Stimulated activated naive CD8-positive, alpha-beta T cell treated with anti-CD3 and anti-CD28 coated beads, Interleukin-15, amount 100 ng/mL, for 72 hours (primary cell): ENCODE measurements around the gene DCC.

ENCODE experiments used
- ATAC-seq: fragments of 150-1000 bp; cut with Tn5 transposase; 2 replicates; pipeline ENCODE4 v1.10.0; 2021; ENCODE audit warnings: mild to moderate bottlenecking, moderate library complexity
- DNase-seq, 2 donors: peaks; one replicate each; pipeline ENCODE4 v3.0.0; 2021 to 2022
- H3K27ac Mint-ChIP-seq, 2 donors: one replicate each; pipeline ENCODE4 v1.8.0; 2022; ENCODE audit warnings: mild to moderate bottlenecking in 2 of 2, mixed read lengths in 2 of 2, moderate library complexity in 2 of 2
- H3K27me3 Mint-ChIP-seq: one replicate; pipeline ENCODE4 v1.8.0; 2022; ENCODE audit warnings: mixed read lengths
- H3K4me1 Mint-ChIP-seq: one replicate; pipeline ENCODE4 v1.8.0; 2022; ENCODE audit warnings: mild to moderate bottlenecking, mixed read lengths
- H3K4me3 Mint-ChIP-seq, 2 donors: one replicate each; pipeline ENCODE4 v1.8.0; 2022; ENCODE audit warnings: mild to moderate bottlenecking in 2 of 2, mixed read lengths in 2 of 2, moderate library complexity in 1 of 2
- H3K9me3 Mint-ChIP-seq, 2 donors: one replicate each; pipeline ENCODE4 v1.8.0; 2022; ENCODE audit warnings: mixed read lengths in 2 of 2

Gene DCC

DNA sequence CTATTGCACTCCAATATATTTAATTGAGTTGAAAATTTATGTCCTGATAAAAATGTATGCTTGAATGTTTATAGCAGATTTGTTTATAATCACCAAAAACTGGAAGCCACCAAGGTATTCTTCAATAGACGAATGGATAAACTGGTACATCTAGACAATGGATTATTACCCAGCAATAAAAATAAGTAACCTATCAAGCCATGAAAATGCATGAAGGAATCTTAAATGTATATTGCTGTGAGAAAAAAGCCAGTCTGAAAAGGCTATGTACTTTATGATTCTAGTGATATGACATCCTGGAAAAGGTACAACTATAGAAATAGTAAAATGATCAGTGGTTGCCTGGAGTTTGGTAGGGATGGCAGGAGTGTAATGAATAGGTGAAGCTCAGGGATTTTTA, 580.7 kb downstream of the DCC start:
- no peak overlapping the region for H3K27ac Mint-ChIP-seq

DNA sequence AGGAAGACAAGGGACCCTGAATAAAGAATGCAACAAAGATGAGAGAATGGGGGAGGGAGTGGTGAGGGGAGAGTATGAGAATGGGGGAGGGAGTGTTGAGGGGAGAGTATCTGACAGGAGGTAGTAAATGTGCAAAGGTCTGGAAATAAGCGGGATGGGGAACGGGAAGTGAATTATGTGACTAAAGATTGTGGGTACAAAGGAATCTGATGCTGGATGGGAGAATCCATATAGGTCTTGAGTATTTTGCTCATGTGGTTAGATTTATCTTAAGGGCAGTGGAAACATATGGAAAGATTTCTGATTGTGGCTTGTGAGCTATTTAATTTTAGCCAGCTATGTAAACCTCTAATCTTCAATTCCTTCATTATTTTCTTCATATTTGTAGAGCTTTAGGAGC, 593.4 kb downstream of the DCC start:
- Mint-ChIP-seq H3K27ac (no peak overlapping the region), H3K4me1 (no peaks in the 10 kb centered on the region), H3K27me3 (no peaks in the 10 kb centered on the region), H3K9me3 (peaks cover 7 to 14% of the 10 kb centered on the region in 2 donors), H3K4me3 (no peak overlapping the region)
- ATAC-seq (no peak), DNase-seq (no peak)

More for the DNA sequence above, 580.7 kb downstream of the DCC start:
- Mint-ChIP-seq H3K4me3 (no peak overlapping the region), H3K9me3 (no peaks in the 10 kb centered on the region), H3K4me1 (no peaks in the 10 kb centered on the region), H3K27me3 (no peaks in the 10 kb centered on the region)
- DNase-seq (no peak), ATAC-seq (no peak)

DNA sequence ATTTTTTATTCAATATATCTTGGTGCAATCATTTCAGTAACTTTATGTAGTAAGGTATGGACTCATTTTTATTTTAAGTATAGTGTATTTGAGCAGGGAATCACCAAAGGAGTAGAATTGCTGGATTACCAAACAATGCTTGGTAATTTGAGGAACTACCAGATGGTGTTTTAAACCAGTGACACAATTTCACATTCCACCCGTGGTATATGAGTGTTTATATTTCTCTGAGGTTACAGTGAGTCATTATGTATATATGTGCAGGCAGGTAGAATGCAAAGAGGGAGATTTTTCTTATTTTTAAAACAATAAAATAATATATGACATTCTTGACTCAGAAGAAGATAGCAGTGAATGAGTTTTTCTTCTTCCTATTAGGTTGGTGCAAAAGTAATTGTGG, 596.9 kb downstream of the DCC start:
- DNase-seq = no peak
- H3K27me3 Mint-ChIP-seq = no peaks in the 10 kb centered on the region
- no peak overlapping the region for H3K27ac Mint-ChIP-seq
- no peak overlapping the region for H3K4me3 Mint-ChIP-seq
- H3K4me1 Mint-ChIP-seq = no peaks in the 10 kb centered on the region
- peaks cover 13 to 14% of the 10 kb centered on the region in 2 donors for H3K9me3 Mint-ChIP-seq
- ATAC-seq = no peak

DNA sequence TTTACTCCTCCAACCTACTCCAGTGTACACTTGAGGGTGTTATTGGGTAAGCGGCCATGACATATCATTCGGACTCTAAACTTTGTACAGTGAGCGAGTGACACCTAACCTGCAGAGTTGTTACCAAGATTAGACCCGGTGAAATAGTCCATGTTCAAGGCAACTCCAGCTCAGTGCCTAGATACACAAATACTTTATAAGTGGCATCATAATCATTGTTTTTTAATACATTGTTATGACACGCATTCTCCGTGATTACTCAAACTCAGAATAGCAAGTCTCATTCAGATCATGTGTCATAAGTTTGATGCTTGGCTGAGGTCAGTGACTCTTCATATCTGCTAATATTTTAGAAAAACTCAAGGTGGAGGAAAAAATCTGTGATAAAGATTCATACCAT, 597.8 kb downstream of the DCC start:
- Mint-ChIP-seq H3K27ac (no peak overlapping the region), H3K9me3 (peaks cover 13 to 18% of the 10 kb centered on the region in 2 donors)
- ATAC-seq = no peak

DNA sequence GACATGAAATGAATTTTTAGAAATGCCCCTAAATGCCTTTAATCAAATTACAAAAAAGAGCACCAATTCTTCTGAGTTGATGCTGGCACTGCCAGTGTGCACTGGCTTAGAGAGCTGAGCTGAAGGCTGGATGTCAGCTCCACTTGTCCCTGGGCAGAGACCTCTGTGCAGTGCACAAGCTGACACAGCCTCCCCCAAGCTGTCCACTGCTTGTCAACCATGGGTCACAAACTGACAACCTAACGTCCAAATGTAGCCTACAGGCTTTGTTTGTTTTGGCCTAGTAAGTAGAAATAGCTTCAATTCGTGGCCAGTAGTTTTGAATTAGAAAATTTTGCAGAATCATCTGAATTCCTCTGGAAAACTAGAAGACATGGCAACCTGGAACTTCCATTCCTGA, 605.6 kb downstream of the DCC start:
- H3K27ac Mint-ChIP-seq = no peak overlapping the region
- H3K4me1 Mint-ChIP-seq = no peaks in the 10 kb centered on the region
- no peak overlapping the region for H3K4me3 Mint-ChIP-seq
- peaks cover 0 to 10% of the 10 kb centered on the region in 2 donors for H3K9me3 Mint-ChIP-seq
- DNase-seq (no peak), ATAC-seq (no peak)
- no peaks in the 10 kb centered on the region for H3K27me3 Mint-ChIP-seq

More for the DNA sequence above, 597.8 kb downstream of the DCC start:
- DNase-seq = no peak
- H3K4me3 Mint-ChIP-seq = no peak overlapping the region
- H3K27me3 Mint-ChIP-seq = no peaks in the 10 kb centered on the region
- no peaks in the 10 kb centered on the region for H3K4me1 Mint-ChIP-seq

DNA sequence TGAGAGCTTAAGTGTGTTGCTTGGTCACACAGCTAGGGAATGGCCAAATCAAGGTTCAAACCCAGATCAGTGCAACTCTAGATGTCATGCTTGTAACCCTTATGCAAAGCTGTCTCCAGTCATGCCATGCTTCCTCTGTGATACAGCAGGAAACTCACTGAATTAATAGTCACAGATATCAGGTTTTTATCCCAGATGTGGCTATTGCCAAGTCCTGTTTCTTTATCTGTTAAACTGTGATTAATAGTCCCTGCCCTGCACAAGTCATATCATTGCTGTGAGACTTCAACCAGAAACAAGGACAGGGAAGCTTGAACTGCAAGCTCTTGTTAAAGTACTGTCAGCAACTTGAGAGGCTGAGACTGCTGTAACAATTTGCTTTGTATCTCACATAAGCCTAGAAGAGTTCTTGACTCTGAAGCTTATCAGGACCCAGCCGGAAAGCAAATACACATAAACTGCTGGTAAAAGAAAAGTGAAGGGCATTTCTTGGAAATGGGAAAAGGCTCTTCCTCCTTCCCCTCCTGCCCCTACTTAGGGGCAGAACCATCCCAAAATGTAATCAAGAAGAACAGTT, 609.0 kb downstream of the DCC start:
- Mint-ChIP-seq H3K9me3 (peaks cover 0 to 5% of the 10 kb centered on the region in 2 donors), H3K4me1 (no peaks in the 10 kb centered on the region), H3K27ac (no peak overlapping the region), H3K4me3 (no peak overlapping the region), H3K27me3 (no peaks in the 10 kb centered on the region)
- DNase-seq = no peak
- ATAC-seq = no peak

DNA sequence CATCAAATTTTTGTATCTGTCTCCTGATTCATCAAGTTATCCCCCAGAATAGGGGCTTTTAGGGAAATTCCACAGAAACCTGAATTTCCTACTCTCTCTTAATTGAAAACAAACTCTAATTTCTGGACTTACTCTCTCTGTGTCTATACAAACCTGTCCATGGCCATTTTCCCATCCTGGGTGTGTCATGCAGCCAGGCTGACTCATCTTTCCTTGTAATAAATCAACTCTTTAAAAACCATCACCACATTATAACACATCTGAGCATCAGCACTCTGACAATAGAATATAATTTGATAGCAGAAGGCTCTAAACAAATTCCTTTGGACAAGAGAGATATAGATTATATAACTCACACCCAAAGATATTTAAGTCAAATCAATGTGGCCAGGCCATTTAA, 610.2 kb downstream of the DCC start:
- no peak overlapping the region for H3K27ac Mint-ChIP-seq
- no peak overlapping the region for H3K4me3 Mint-ChIP-seq

DNA sequence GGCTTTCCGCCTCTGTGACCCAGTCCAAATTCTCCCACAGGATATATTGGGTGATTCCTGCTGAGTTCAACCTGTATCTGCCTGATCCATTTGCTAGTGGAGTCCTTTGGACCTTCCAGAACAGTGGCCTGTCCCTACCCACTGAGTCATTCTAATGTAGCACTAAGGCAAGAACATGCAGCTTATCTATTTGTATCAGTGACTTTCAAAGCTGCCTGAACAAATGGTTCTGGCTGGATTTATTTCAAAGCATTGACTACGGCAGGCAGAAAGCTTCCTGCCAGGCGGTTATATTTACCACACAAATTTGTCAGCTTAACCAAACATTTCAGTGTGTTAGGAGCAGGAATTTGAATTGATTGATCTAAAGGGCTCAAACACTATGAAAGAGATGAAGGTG, 613.4 kb downstream of the DCC start:
- Mint-ChIP-seq H3K9me3 (peaks cover 3 to 16% of the 10 kb centered on the region in 2 donors), H3K27me3 (peaks cover 7% of the 10 kb centered on the region), H3K4me1 (no peaks in the 10 kb centered on the region), H3K4me3 (no peak overlapping the region), H3K27ac (no peak overlapping the region)
- ATAC-seq (no peak), DNase-seq (no peak)

More for the DNA sequence above, 610.2 kb downstream of the DCC start:
- Mint-ChIP-seq H3K9me3 (peaks cover 0 to 7% of the 10 kb centered on the region in 2 donors), H3K4me1 (no peaks in the 10 kb centered on the region), H3K27me3 (no peaks in the 10 kb centered on the region)
- ATAC-seq (no peak), DNase-seq (no peak)

DNA sequence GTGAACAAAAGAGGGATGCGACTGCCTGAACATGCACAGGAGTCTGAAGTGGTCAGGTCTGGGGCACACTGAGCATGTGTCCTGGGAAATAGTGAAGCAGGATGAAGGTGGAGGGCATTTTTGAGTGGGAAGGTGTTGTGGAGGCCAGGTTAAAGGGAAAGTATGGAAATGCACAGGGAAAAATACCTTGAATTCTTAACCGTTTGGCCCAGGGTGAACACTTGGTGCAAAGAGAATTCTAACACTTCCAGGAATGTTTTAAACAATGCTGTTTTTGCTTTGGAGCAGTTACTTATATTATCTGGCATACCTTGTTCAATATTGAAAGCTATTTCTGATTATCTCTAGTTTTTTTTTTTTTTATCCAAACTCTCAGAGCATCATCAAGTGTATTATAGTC, 623.5 kb downstream of the DCC start:
- Mint-ChIP-seq H3K27me3 (no peaks in the 10 kb centered on the region), H3K9me3 (peaks cover 11 to 12% of the 10 kb centered on the region in 2 donors), H3K27ac (no peak overlapping the region), H3K4me3 (no peak overlapping the region), H3K4me1 (no peaks in the 10 kb centered on the region)
- DNase-seq (no peak), ATAC-seq (no peak)

DNA sequence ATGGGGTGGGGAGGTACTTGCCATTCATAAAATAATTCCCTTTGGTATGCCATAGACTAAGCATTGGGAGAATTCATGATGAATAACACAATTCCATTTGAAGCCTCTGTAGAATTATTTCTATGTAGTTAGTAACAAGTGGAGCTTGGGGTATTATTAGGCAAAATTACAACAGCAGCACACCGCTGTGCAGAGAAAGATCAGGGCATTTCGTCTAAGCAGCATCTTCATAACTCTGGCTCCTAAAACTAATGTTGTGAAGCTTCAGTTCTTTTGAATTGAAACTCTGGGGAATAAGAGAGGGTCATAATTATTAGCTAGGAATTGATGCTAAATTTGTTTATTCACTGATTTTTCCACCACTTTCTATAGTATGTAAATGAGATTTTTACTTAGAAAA, 630.7 kb downstream of the DCC start:
- H3K27me3 Mint-ChIP-seq = no peaks in the 10 kb centered on the region
- ATAC-seq = no peak
- no peaks in the 10 kb centered on the region for H3K4me1 Mint-ChIP-seq
- no peak for DNase-seq
- H3K4me3 Mint-ChIP-seq = no peak overlapping the region
- peaks cover 6 to 15% of the 10 kb centered on the region in 2 donors for H3K9me3 Mint-ChIP-seq
- H3K27ac Mint-ChIP-seq = no peak overlapping the region

DNA sequence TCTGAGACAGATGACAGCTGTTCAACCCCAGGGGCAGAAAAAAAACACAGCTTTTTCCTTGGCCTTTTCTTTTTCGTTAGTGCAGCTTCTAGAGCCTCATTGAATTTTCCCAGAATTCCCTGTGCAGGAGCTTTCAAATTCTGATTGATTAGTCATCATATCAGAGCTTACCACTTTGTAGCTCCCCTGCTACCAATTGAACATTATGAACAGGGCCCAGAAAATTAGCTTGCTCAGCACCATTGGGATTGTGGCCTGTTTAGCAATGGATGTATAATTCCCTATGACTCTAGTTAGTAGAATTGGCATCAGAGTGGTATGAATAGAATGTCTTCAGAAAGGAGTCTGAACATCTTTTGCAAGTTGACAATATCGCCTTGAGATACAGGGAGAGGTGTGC, 631.1 kb downstream of the DCC start:
- Mint-ChIP-seq H3K27ac (no peak overlapping the region), H3K9me3 (peaks cover 10 to 15% of the 10 kb centered on the region in 2 donors), H3K27me3 (no peaks in the 10 kb centered on the region), H3K4me1 (no peaks in the 10 kb centered on the region), H3K4me3 (no peak overlapping the region)
- ATAC-seq (no peak), DNase-seq (no peak)

DNA sequence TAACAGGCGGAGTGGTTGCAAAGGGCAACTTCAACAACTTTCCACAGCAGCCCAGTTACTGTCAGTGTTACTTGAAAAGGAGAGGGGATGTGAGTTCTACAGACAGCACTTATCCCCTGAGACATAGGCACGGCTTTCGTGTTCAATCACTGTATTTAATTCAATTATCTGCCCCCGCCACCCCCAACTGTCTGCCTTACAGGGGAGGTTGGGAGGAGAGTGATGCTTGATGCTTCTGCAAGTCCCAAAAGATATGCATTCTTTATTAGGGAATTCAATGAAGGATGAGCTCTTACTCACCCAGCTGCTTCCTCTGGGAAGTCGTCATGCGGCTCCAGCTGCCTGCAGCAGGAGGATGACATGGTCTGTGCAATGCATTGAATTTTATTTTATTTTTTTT, 639.9 kb downstream of the DCC start:
- no peaks in the 10 kb centered on the region for H3K27me3 Mint-ChIP-seq
- ATAC-seq (no peak), DNase-seq (no peak)
- no peak overlapping the region for H3K27ac Mint-ChIP-seq
- peaks cover 14 to 16% of the 10 kb centered on the region in 2 donors for H3K9me3 Mint-ChIP-seq
- no peaks in the 10 kb centered on the region for H3K4me1 Mint-ChIP-seq
- H3K4me3 Mint-ChIP-seq = no peak overlapping the region

DNA sequence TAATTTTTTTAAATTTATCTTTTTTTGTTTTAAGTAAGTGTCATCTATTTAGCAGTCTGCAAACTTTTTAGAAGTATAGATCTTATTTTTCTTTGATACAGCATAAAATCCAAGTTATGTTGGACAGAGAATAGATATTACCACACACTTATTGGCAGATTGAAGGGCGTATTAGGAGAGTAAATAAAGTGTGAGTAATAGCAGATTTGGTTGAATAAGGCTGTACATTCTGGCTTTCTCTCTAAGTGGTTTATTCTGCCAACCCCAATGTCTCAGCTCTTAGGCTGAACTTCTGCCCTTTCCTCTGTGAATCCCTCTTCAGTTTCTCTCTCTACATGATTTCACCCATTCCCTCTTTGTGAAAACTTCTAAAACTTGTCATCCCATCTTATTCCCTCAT, 651.2 kb downstream of the DCC start:
- Mint-ChIP-seq H3K4me3 (no peak overlapping the region), H3K27me3 (no peaks in the 10 kb centered on the region), H3K27ac (no peak overlapping the region), H3K4me1 (no peaks in the 10 kb centered on the region), H3K9me3 (peaks cover 0 to 7% of the 10 kb centered on the region in 2 donors)
- DNase-seq (no peak), ATAC-seq (no peak)

DNA sequence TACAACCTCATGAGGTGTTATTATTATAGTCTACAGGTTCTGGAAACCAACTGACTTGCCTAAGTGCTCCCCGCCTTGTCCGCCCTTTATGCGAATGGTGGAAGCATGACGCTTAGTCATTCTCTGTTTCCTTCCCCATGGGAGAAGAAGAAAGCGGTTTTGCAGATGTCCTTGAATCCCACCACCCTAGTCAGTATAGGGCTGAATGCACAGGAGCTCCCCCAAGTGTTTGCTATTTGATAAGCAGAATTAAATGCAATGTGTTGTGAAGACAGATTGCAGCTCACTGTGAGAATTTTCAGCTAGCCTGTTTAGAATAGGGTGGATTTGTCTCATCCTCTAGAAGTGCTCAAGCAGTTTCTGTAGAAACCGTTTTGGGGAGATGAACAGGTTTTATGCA, 652.0 kb downstream of the DCC start:
- no peak overlapping the region for H3K27ac Mint-ChIP-seq
- peaks cover 0 to 7% of the 10 kb centered on the region in 2 donors for H3K9me3 Mint-ChIP-seq
- no peaks in the 10 kb centered on the region for H3K27me3 Mint-ChIP-seq
- ATAC-seq (no peak), DNase-seq (no peak)
- no peaks in the 10 kb centered on the region for H3K4me1 Mint-ChIP-seq
- no peak overlapping the region for H3K4me3 Mint-ChIP-seq

DNA sequence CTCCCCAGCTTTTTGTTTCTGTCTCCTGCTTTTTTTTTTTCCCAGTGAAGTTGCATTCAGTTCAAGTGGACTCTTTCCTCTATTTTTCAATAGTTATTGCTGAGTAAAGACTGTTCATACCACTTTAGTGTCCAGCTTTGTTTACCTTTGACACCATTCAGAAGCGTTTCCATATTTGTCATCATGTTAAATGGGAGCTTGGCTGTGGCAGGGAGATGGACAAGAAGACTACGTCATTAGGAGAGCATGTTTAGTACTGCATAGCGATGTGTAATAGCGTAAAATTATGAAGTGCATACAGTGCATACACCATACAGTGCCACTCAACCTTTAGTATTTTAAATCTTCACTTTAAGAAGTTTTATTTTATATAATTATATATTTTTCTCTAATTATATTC, 655.9 kb downstream of the DCC start:
- H3K4me1 Mint-ChIP-seq = no peaks in the 10 kb centered on the region
- ATAC-seq (no peak), DNase-seq (no peak)
- no peak overlapping the region for H3K27ac Mint-ChIP-seq
- peaks cover 0 to 7% of the 10 kb centered on the region in 2 donors for H3K9me3 Mint-ChIP-seq
- H3K27me3 Mint-ChIP-seq = no peaks in the 10 kb centered on the region
- no peak overlapping the region for H3K4me3 Mint-ChIP-seq

DNA sequence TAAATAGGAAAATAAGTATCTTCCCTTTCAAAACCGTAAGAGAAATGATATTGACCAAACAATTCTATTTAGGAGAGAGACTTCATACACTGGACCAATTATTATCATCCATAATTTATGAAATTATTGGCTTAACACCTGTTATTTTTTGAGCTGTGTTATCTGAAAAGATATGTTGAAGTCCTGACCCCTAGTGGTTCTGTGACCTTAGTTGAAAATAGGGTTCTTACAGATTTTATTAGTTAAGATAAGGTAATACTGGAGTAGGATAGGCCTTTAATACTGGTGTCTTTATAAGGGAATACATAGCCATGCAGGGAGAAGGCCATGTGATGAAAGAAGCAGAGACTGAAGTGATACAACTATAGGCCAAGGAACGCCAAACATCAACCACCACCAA, 659.6 kb downstream of the DCC start:
- no peak overlapping the region for H3K27ac Mint-ChIP-seq
- H3K27me3 Mint-ChIP-seq = no peaks in the 10 kb centered on the region
- ATAC-seq = no peak
- peaks cover 0 to 2% of the 10 kb centered on the region in 2 donors for H3K9me3 Mint-ChIP-seq
- H3K4me3 Mint-ChIP-seq = no peak overlapping the region
- H3K4me1 Mint-ChIP-seq = no peaks in the 10 kb centered on the region
- DNase-seq = no peak

DNA sequence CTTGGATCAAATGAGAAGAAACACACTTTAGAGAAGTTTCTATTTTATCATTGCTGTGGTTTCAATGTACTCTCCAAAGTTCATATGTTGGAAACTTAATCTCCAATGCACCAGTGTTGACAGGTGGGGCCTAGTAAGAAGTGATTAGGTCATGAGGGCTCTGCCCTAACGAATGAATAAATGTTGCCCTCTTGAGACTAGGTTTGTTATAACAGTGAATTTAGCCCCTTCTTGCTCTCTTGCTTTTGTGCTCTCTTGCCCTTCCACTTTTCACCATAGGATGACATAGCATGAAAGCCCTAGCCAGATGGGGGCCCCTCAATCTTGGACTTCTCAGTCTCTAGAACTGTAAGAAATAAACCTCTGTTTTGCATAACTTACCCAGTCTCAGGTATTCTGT, 664.8 kb downstream of the DCC start:
- Mint-ChIP-seq H3K4me3 (no peak overlapping the region), H3K4me1 (no peaks in the 10 kb centered on the region), H3K27ac (no peak overlapping the region), H3K27me3 (no peaks in the 10 kb centered on the region), H3K9me3 (peaks cover 0 to 6% of the 10 kb centered on the region in 2 donors)
- ATAC-seq (no peak), DNase-seq (no peak)
